Measurements from ENCODE around the gene OSBPL9.

OSBPL9 gene

DNA sequence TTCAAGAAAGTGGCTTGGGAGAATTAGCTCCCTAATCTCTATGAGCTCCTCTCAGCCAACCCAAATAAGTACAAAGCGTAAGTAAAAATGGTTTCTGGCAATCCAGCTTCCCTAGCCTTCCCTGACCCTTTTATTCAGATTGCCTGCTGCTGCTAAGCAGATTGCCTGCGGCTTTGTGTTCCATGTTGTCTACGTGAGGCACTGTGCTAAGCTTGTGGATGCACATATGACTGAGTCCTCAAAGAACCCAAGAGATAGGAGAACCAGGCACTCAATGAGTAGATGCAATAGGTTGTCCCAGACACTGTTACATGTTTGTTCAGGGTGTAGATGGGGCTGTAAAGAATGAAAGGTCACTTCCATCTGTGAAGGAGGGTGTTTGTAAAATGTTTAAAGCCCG is 6.3 kb upstream of the OSBPL9 start:
- no peak for DNase-seq

DNA sequence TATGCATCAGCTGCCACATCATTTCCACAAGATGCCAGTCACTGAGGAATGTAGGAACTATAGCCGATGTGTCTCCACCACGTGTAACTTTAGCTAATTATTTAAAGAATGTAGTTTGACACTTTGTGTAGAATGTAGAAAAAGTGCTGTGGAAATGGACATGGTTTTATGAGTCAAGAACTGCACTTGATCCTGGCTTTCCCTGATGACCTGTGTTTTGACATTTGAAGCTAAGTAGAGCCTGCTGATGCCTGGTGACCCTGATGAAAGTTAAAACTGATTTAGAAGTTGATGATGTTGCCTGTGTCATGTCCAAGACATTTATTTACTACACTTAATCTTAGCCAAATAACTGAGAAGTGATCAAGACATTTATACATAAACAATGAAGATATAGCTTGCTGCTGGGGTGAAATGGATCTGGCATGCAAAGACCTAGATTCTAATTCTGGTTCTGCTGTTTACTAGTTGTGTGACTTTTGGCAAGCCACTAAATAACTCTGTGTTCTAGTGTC is 4.4 kb upstream of the OSBPL9 start:
- no peak for DNase-seq

GRCh38 chr1:51615780-51616291 is 1.1 kb upstream of the OSBPL9 start:
- DNase-seq: no peak

- DNase-seq: no peak
Measured at GRCh38 chr1:51616490-51616889, 402 bp upstream of the OSBPL9 start.

- no peak for DNase-seq
Measured at GRCh38 chr1:51618715-51619114, 1.8 kb downstream of the OSBPL9 start.

GRCh38 chr1:51620470-51620869 is 3.6 kb downstream of the OSBPL9 start:
- DNase-seq: no peak

DNA sequence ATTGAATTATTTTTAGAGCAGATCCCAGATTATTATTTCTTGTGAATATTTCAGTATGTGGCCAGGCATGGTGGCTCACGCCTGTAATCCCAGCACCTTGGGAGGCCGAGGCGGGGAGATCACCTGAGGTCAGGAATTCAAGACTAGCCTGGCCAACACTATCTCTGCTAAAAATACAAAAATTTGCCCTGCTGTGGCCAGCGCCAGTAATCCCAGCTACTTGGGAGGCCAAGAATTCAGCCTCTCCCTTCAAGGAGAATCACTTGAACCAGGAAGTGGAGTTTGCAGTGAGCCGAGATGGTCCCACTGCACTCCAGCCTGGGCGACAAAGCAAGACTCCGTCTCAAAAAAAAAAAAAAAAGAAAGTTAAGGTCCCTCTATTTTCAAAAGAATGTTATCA is 4.3 kb downstream of the OSBPL9 start:
- DNase-seq: no peak

- no peak for DNase-seq
Measured at GRCh38 chr1:51621841-51622454, 5.1 kb downstream of the OSBPL9 start.

DNA sequence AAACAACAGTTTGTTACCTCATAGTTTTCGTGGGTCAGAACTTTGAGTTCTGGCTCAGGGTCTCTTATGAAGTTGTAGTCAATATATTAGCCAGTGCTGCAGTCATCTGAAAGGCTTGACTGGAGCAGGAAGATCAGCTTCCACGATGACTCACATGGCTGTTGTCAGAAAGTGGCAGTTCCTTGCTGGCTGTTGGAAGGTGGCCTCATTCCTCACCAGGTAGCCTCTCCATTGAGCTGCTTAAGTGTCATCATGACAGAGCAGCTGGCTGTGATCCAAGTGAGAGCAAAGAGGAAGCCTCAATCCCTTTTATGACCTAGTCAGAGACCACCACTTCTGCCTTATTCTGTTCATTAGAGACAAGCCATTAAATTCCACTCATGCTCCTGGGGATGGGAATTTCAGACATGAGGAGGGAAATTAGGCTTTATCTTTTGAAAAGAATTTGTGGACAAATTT is 5.6 kb downstream of the OSBPL9 start:
- peak in 1 of 2 experiments; percentile 49 for DNase-seq

- no peak for DNase-seq
Measured at GRCh38 chr1:51623025-51623424, 6.1 kb downstream of the OSBPL9 start.

GRCh38 chr1:51623450-51623849 is 6.6 kb downstream of the OSBPL9 start:
- DNase-seq: no peak

DNA sequence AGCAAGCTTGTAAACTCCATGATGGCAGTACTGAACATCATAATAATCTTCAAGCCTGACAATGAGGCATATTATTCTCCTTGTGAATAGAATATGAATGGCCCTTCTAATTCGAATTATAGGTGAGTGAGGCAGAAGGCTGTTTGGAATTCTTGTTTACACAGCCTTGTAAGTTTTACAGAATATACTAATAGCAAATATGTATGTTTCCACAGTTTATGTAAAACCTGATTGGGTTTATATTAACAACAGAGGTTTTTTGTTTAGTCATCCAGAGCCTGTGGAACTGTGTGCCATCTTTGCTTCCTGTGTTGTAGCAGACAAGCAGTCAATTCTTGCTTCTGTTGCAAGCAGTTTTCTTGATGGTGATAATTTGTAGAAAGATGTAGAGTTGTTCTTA is 8.0 kb downstream of the OSBPL9 start:
- DNase-seq: no peak

DNA sequence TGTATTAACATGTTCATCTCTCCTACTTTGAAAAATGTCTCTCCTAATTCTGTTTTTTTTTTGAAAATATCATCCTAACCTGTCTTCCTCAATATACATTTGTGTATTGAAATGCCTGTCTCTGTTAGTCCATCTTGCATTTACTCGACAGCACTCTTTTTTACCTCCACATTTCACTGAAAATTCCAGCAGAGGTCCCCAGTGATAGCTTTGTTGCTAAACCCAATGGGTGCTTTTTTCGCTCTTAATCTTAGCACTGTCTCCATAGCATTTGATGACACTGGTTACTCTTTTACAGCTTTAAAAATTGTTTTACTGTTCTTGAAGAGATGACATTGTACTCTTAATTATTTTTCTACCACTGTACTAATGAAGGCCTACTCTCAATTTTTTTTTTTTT is 10.8 kb downstream of the OSBPL9 start:
- DNase-seq: peak in 1 of 2 experiments; percentile 34

DNA sequence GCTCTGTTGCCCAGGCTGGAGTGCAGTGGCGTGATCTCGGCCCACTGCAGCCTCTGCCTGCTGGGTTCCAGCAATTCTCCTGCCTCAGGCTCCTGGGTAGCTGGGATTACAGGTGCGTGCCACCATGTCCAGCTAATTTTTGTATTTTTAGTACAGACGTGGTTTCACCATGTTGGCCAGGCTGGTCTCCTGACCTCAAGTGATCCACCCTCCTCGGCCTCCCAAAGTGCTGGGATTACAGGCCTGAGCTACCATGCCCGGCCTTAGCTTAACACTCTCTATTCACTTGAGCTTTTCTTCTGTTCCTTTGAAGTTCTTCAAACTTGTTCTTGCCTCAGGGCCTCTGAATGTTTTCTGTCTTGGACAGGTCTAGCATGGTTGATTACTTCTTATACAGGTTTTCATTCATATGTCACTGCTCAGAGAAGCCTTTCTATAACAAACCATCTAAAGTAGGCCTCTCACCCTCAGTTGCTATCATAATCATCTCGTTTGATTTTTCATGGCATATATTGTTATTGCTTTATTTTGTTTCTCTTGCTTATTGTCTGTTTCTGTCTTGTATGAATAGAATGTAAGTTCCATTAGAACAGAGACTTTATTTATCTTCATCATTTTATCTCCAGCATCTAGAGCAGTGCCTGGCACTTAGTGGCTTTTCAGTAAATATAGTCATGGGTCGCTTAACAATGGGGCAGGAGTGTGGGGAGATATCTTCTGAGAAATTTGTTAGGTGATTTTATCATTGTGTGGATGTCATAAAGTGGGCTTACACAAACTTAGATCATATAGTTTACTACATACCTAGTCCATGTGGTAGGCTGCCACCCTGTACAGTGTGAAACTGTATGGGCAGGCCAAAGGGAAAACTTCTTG is 12.1 kb downstream of the OSBPL9 start:
- no peak for DNase-seq

GRCh38 chr1:51629918-51630317 is 13.0 kb downstream of the OSBPL9 start:
- DNase-seq: no peak

DNA sequence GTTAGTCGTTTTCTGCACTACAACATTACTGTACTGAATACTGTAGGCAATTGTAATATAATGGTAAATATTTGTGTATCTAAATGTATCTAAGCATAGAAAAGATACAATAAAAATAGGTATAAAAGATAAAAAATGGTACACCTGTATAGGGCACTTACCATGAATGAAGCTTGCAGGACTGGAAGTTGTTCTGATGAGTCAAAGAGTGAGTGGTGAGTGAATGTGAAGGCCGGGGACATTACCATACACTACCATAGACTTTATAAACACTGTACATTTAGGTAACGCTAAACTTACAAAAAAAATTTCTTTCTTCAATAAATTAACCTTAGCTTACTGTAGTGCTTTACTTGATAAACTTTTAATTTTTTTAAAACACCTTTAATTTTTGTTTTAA is 13.5 kb downstream of the OSBPL9 start:
- DNase-seq: no peak

- no peak for DNase-seq
Measured at GRCh38 chr1:51630922-51631321, 14.0 kb downstream of the OSBPL9 start.

DNA sequence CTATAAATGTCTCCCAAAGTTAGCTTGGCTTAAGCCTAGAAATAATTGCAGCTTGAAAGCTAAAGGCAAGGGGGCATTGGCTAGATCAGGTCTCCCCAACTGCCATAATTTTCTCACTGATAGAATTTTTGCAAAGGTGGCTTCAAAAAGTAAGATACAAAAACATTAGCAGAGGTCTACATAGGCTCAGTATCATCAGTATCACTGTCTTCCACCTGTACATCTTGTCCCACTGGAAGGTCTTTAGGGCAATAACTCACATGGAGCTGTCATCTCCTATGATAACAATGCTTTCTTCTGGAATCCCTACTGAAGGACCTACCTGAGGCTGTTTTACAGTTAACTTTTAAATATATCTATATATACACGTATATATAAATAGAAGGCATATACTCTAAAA is 14.9 kb downstream of the OSBPL9 start:
- DNase-seq: no peak

- DNase-seq: no peak
Measured at GRCh38 chr1:51634618-51635017, 17.7 kb downstream of the OSBPL9 start.

DNA sequence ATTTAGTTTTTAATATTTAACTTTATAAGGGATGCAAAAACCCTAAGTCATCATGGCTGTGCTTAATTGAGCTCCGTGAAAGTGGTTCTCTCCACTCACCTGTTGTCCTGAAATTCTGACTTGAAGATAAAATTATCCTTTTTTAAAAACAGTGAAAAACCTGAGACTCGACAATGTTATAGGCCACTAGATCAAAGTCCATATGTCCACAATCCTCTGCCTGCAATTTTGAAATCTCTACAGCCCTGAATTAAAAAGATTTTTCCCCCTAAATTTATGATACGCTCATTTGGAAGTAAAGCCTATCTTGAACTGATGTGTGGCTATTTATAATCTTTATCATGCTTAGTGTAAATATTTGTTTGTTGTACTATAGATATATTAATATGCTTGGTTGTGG is 18.7 kb downstream of the OSBPL9 start:
- no peak for DNase-seq

- DNase-seq: no peak
Measured at GRCh38 chr1:51636191-51636590, 19.3 kb downstream of the OSBPL9 start.

- DNase-seq: peak in 1 of 2 experiments; percentile 54
Measured at GRCh38 chr1:51636764-51637522, 20.1 kb downstream of the OSBPL9 start.

DNA sequence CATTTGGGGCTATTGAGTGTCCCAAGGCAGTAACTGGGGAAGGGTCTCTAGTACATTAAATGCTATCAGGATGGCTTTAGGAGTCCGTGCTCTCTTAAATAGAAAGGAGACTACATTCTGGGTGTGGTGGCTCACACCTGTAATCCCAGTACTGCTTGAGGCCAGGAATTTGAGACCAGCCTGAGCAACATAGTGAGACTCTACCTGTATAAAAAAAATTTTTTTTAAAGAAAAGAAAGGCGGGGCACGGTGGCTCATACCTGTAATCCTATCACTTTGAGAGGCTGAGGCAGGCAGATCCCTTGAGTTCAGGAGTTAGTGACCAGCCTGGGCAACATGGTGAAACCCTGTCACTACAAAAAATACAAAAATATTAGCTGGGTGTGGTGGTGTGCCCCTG is 21.5 kb downstream of the OSBPL9 start:
- no peak for DNase-seq
